Hepatocyte (in vitro differentiated cells): ENCODE measurements around the gene SLC39A10.

ENCODE experiments used
- CTCF ChIP-seq: fragments of 200-600 bp; sonication (generic); IDR thresholded peaks from 2 replicates; pipeline ENCODE4 v1.5.1; 2016; ENCODE audit warnings: antibody characterized with exemption, mild to moderate bottlenecking; ENCODE audit not compliant: poor library complexity
- EZH2 ChIP-seq: fragments of 200-600 bp; sonication (generic); IDR thresholded peaks from 2 replicates; pipeline ENCODE4 v1.6.1; 2016; ENCODE audit warnings: antibody characterized with exemption, mild to moderate bottlenecking, borderline replicate concordance

- no peak for TF ChIP-seq CTCF
- TF ChIP-seq EZH2, result no peak
Observed at GRCh38 chr2:195734931-195735330, 77.9 kb downstream of the SLC39A10 start.
